Activated B cell treated with CpG ODN at 0.5 μM for 24 hours (primary cell): ENCODE measurements around the gene CLCN6. TPM values are rescaled to one million over a fixed set of nuclear protein-coding genes. Genes with fewer than 3 reads are reported as not detected.

Experiments used
- ATAC-seq: fragments of 200-7000 bp; cut with Tn5 transposase; one replicate; pipeline ENCODE4 v1.10.0; 2021; ENCODE audit warnings: low read depth, mild to moderate bottlenecking, moderate library complexity
- CTCF ChIA-PET: fragments of 350-600 bp; sonication (Branson Sonifier 250); formaldehyde crosslinking; loops from one replicate; lab custom pipeline; 2021; ENCODE audit warnings: antibody characterized with exemption; lab: Charles Lee
- POLR2A ChIA-PET: fragments of 350-600 bp; sonication (Branson Sonifier 250); formaldehyde crosslinking; loops from one replicate; lab custom pipeline; 2021; ENCODE audit warnings: antibody characterized with exemption; lab: Charles Lee
- DNase-seq: peaks from one replicate; pipeline ENCODE4 v3.0.0; 2022
- H3K27ac Mint-ChIP-seq: one replicate; pipeline ENCODE4 v1.8.0; 2020; ENCODE audit warnings: mixed read lengths
- H3K27me3 Mint-ChIP-seq: one replicate; pipeline ENCODE4 v1.8.0; 2021; ENCODE audit warnings: mixed read lengths
- H3K36me3 Mint-ChIP-seq: one replicate; pipeline ENCODE4 v1.8.0; 2021; ENCODE audit warnings: low read depth, mixed read lengths
- H3K4me1 Mint-ChIP-seq: one replicate; pipeline ENCODE4 v1.8.0; 2021; ENCODE audit warnings: mixed read lengths
- H3K4me3 Mint-ChIP-seq: one replicate; pipeline ENCODE4 v1.8.0; 2020; ENCODE audit warnings: mild to moderate bottlenecking, mixed read lengths
- H3K9me3 Mint-ChIP-seq: one replicate; pipeline ENCODE4 v1.8.0; 2020; ENCODE audit warnings: mixed read lengths
- intact Hi-C: fragments of 100-400 bp; cut with micrococcal nuclease; formaldehyde crosslinking; loops from one replicate; pipeline ENCODE4 v1.15.1; 2024
- total RNA-seq: library from RNA; stranded (reverse); gene quantifications from 2 replicates; pipeline ENCODE4 v1.2.3, GENCODE V29; 2022
- TF ChIP-seq, protein P1 (sequence below): fragments of 200-600 bp; IDR thresholded peaks from one replicate; pipeline ENCODE4 v1.8.0; 2022; ENCODE audit warnings: antibody characterized with exemption, mild to moderate bottlenecking

CLCN6 gene
- total RNA-seq, 1 donor from 2014 or later: 79.6 TPM

DNA sequence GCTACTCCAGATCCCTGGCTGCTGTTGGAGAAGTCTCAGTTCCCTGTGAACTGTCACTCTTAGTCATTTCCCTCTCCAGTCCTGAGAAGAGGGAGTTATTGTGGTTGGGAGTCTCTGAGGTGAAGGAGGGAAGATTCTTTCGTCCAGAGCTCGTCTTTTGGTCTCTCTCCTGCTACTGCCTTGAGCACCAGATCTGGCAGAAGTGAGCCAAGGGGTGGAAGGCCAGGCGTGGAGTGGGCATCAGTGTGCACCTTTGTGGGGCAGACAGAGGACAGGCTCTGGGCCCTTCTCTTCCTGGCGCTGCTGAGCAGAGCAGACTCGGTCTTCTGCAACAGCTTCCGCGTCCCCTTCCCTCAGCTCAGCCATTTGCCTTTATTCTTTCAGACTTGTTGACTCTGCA is 19.1 kb downstream of the CLCN6 start:
- DNase-seq (no peak), ATAC-seq (no peak)
- peaks cover 94% of the 10 kb centered on the region for H3K36me3 Mint-ChIP-seq
- ChIA-PET CTCF (interaction anchor here (1.1 kb wide), 1 partner anchor 40 kb away, joined by 3 read pairs; no protein-coding TSS in a partner anchor), POLR2A (no interaction called here)
- no peak overlapping the region for H3K4me3 Mint-ChIP-seq
- TF ChIP-seq, protein P1, sequence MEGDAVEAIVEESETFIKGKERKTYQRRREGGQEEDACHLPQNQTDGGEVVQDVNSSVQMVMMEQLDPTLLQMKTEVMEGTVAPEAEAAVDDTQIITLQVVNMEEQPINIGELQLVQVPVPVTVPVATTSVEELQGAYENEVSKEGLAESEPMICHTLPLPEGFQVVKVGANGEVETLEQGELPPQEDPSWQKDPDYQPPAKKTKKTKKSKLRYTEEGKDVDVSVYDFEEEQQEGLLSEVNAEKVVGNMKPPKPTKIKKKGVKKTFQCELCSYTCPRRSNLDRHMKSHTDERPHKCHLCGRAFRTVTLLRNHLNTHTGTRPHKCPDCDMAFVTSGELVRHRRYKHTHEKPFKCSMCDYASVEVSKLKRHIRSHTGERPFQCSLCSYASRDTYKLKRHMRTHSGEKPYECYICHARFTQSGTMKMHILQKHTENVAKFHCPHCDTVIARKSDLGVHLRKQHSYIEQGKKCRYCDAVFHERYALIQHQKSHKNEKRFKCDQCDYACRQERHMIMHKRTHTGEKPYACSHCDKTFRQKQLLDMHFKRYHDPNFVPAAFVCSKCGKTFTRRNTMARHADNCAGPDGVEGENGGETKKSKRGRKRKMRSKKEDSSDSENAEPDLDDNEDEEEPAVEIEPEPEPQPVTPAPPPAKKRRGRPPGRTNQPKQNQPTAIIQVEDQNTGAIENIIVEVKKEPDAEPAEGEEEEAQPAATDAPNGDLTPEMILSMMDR: no peak
- no peaks in the 10 kb centered on the region for H3K9me3 Mint-ChIP-seq
- intact Hi-C loops: no loop called here
- no peaks in the 10 kb centered on the region for H3K27me3 Mint-ChIP-seq
- no peaks in the 10 kb centered on the region for H3K4me1 Mint-ChIP-seq
- H3K27ac Mint-ChIP-seq: peak overlapping the region; percentile 12

DNA sequence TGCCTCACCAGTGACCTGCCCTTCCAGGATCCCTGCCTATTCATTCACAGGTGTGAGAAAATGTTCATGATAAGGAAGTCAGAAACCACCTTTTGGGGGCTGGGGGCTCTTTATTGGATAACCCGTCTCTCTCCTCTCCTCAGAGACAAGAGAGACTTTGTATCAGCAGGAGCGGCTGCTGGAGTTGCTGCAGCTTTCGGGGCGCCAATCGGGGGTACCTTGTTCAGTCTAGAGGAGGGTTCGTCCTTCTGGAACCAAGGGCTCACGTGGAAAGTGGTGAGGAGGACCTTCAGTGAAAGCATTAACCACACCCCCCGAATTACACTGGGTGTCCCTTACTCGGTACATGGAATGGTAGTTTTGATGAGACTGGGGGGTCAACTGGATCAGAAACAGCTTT is 21.0 kb downstream of the CLCN6 start:
- TF ChIP-seq, protein P1: no peak
- Mint-ChIP-seq H3K27me3 (no peaks in the 10 kb centered on the region), H3K27ac (no peak overlapping the region), H3K36me3 (peaks cover 91% of the 10 kb centered on the region), H3K4me1 (no peaks in the 10 kb centered on the region), H3K4me3 (no peak overlapping the region), H3K9me3 (no peaks in the 10 kb centered on the region)
- ATAC-seq (no peak), DNase-seq (no peak)
- POLR2A ChIA-PET: no interaction called here
- CTCF ChIA-PET: no interaction called here
- intact Hi-C loops: no loop called here

DNA sequence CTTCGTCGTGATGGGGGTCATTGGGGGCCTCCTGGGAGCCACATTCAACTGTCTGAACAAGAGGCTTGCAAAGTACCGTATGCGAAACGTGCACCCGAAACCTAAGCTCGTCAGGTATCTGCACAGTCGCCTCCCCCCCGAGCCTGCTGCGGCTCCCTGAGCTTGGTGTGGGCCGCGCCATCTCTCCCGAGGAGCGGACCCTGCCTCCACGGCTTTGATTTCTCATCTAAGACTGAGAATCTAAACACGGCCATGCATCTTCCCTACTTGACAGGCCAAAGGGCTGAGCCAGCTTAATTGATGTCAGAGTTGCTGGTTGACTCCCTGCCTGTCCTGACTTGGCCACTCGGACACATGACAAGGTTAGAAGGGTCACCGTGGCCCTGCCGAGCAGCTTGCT is 22.5 kb downstream of the CLCN6 start:
- Mint-ChIP-seq H3K4me1 (no peaks in the 10 kb centered on the region), H3K27me3 (no peaks in the 10 kb centered on the region), H3K27ac (no peak overlapping the region), H3K9me3 (no peaks in the 10 kb centered on the region), H3K4me3 (no peak overlapping the region), H3K36me3 (peaks cover 93% of the 10 kb centered on the region)
- no peak for DNase-seq
- TF ChIP-seq, protein P1: no peak
- no peak for ATAC-seq
- CTCF ChIA-PET: no interaction called here
- intact Hi-C loops: no loop called here
- POLR2A ChIA-PET: no interaction called here

DNA sequence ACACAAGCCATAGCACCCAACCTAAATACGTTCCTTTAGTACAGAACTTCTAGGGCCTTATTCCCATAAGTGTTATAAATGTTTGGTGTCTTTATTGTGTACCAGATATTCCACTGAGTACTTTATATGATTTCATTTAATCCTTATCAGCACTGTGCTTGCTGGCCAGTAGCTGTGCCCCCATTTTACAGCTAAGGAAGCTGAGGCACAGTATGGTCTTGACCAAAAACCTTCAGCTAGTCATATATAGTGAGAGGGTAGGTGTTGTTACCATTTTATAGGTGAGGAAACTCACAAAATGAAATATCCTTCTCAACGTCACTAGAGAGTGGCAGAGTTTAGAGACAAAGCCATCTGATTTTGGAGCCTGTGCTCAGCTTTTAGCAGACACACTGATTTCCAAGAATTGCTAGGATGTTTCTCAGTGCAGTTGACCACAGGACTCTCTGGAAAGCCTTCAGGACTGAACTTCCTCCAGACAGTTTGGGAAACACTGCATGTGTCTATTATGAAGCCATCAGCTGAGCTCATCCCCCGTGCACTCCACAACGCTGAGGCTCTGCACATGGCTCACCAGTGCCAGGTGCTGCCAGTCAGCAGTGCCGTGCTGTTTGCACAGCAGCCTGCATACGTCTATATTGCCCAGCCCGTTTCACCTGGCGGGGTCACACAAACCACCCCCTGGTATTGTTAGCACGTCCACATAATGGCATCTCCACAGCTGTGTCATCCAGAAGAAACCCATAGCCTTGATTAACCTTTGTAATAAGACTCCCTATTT is 26.1 kb downstream of the CLCN6 start:
- H3K36me3 Mint-ChIP-seq: peaks cover 92% of the 10 kb centered on the region
- no peak overlapping the region for H3K4me3 Mint-ChIP-seq
- no peak overlapping the region for H3K27ac Mint-ChIP-seq
- no peak for ATAC-seq
- H3K27me3 Mint-ChIP-seq: no peaks in the 10 kb centered on the region
- ChIA-PET POLR2A (interaction anchor here (1.0 to 1.7 kb wide), 2 partner anchors 76 to 78 kb away, joined by 6 read pairs; no protein-coding TSS in a partner anchor), CTCF (no interaction called here)
- DNase-seq: no peak
- no peaks in the 10 kb centered on the region for H3K4me1 Mint-ChIP-seq
- no peaks in the 10 kb centered on the region for H3K9me3 Mint-ChIP-seq
- TF ChIP-seq, protein P1: no peak
- intact Hi-C loops: loop anchor here (10.0 kb wide), 1 partner anchor 47 kb away; no protein-coding TSS in a partner anchor

DNA sequence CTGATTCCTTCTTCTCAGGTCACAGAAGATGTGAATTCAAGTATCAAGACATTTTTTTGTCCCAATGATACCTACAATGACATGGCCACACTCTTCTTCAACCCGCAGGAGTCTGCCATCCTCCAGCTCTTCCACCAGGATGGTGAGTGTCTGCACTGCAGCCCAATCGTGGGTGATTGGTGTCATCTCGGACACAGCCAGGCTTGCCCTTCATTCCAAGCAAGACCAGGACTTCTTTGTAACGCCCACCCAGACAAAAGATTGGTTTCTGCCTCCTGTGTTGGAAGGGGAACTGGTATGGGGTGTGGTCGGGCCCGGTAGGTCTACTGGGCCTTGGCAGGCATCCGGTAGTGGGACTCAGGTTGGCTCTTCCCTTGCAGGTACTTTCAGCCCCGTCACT is 27.5 kb downstream of the CLCN6 start:
- ATAC-seq: no peak
- ChIA-PET CTCF (no interaction called here), POLR2A (no interaction called here)
- Mint-ChIP-seq H3K36me3 (peaks cover 92% of the 10 kb centered on the region), H3K4me3 (no peak overlapping the region), H3K9me3 (no peaks in the 10 kb centered on the region), H3K4me1 (no peaks in the 10 kb centered on the region), H3K27me3 (no peaks in the 10 kb centered on the region), H3K27ac (no peak overlapping the region)
- intact Hi-C loops: loop anchor here (10.0 kb wide), 1 partner anchor 49 kb away; no protein-coding TSS in a partner anchor
- TF ChIP-seq, protein P1: no peak
- no peak for DNase-seq
